Measurements from ENCODE around the gene TNFRSF14. TPM values are rescaled to one million over a fixed set of nuclear protein-coding genes. Genes with fewer than 3 reads are reported as not detected.
A peak's percentile ranks its signal among the peaks of the same experiment; 100 is the strongest.

The TNFRSF14 gene
- total and polyA plus RNA-seq, 4 donors: 14.8 to 38.1 (median 29.1) TPM

GRCh38 chr1:2587071-2587859 lies 31.1 kb downstream of the TNFRSF14 start:
- peaks cover 8 to 19% (median 10%) of the 10 kb centered on the region in 4 donors for H3K4me1 ChIP-seq (ENCODE audit: control insufficient read depth in 4 of 4, insufficient read depth in 4 of 4, low read length in 3 of 4)
- no peak for DNase-seq (ENCODE audit: low spot score)

GRCh38 chr1:2587860-2588571 lies 31.8 kb downstream of the TNFRSF14 start:
- Histone ChIP-seq H3K27ac (ENCODE audit: low read depth in 1 of 2, low read length in 2 of 2) (no peak overlapping the region), H3K27me3 (ENCODE audit: control insufficient read depth in 4 of 4, insufficient read depth in 4 of 4, low read length in 3 of 4) (no peaks in the 10 kb centered on the region), H3K4me3 (ENCODE audit: low read depth in 1 of 3, low read length in 3 of 3) (no peak overlapping the region), H3K9ac (ENCODE audit: low read depth in 1 of 2, low read length in 2 of 2) (no peak overlapping the region), H3K9me3 (ENCODE audit: control insufficient read depth in 4 of 4, low read length in 3 of 4) (no peaks in the 10 kb centered on the region), H3K36me3 (ENCODE audit: control insufficient read depth in 4 of 4, insufficient read depth in 3 of 4, low read depth in 1 of 4, low read length in 3 of 4) (peaks cover 0 to 2% (median 0%) of the 10 kb centered on the region in 4 donors), H3K4me1 (ENCODE audit: control insufficient read depth in 4 of 4, insufficient read depth in 4 of 4, low read length in 3 of 4) (peaks cover 8 to 19% (median 10%) of the 10 kb centered on the region in 4 donors)
- no peak for DNase-seq (ENCODE audit: low spot score)
- WGBS: 89% methylated on average over 19 of the region's 19 CpGs
- TF ChIP-seq REST (IDR thresholded peaks at IDR 0.05) (no peak), ATF3 (IDR thresholded peaks at IDR 0.05) (no peak), JUND (IDR thresholded peaks at IDR 0.05) (no peak), HNF4G (IDR thresholded peaks at IDR 0.05) (no peak), RXRA (IDR thresholded peaks at IDR 0.05) (no peak), EGR1 (IDR thresholded peaks at IDR 0.05; ENCODE audit: low read depth in 2 of 2) (no peak), FOXA1 (IDR thresholded peaks at IDR 0.05) (no peak), TAF1 (conservative IDR thresholded peaks at IDR 0.05) (no peak), GABPA (IDR thresholded peaks at IDR 0.05 in 1 of 2, conservative IDR thresholded peaks at IDR 0.05 in 1 of 2) (no peak), YY1 (IDR thresholded peaks at IDR 0.05) (no peak), ZBTB33 (IDR thresholded peaks at IDR 0.05) (no peak), FOXA2 (IDR thresholded peaks at IDR 0.05) (no peak), HNF4A (conservative IDR thresholded peaks at IDR 0.05) (no peak), SP1 (IDR thresholded peaks at IDR 0.05) (no peak), NR2F2 (IDR thresholded peaks at IDR 0.05) (no peak), MAX (IDR thresholded peaks at IDR 0.05) (no peak), CTCF (IDR thresholded peaks at IDR 0.05; ENCODE audit: low read depth, low read length, missing input control) (no peak), RAD21 (IDR thresholded peaks at IDR 0.05) (no peak)

More at GRCh38 chr1:2587071-2587859, 31.1 kb downstream of the TNFRSF14 start:
- no peak overlapping the region for H3K9ac ChIP-seq (ENCODE audit: low read depth in 1 of 2, low read length in 2 of 2)
- peaks cover 0 to 2% (median 0%) of the 10 kb centered on the region in 4 donors for H3K36me3 ChIP-seq (ENCODE audit: control insufficient read depth in 4 of 4, insufficient read depth in 3 of 4, low read depth in 1 of 4, low read length in 3 of 4)
- no peak for TF ChIP-seq RXRA (IDR thresholded peaks at IDR 0.05)
- peak overlapping the region; percentile 7 to 75 (median 61) for H3K4me3 ChIP-seq (ENCODE audit: low read depth in 1 of 3, low read length in 3 of 3)
- no peaks in the 10 kb centered on the region for H3K27me3 ChIP-seq (ENCODE audit: control insufficient read depth in 4 of 4, insufficient read depth in 4 of 4, low read length in 3 of 4)
- H3K9me3 ChIP-seq (ENCODE audit: control insufficient read depth in 4 of 4, low read length in 3 of 4): no peaks in the 10 kb centered on the region
- WGBS: 16% methylated on average over 52 of the region's 52 CpGs
- no peak overlapping the region for H3K27ac ChIP-seq (ENCODE audit: low read depth in 1 of 2, low read length in 2 of 2)
